K562 (cell line): ENCODE measurements around the gene ZNF8. TPM values are rescaled to one million over a fixed set of nuclear protein-coding genes. Genes with fewer than 3 reads are reported as not detected.

Source experiments
- CHD2 ChIP-seq: IDR thresholded peaks from 2 replicates; pipeline ENCODE4 v1.6.1; 2011; ENCODE audit warnings: low read depth, low read length
- FOXO4 ChIP-seq: fragments of 450-650 bp; formaldehyde crosslinking; IDR thresholded peaks from 2 replicates; pipeline ENCODE4 v1.4.0; 2020; ENCODE audit warnings: mild to moderate bottlenecking, moderate library complexity
- MYNN ChIP-seq, 2 experiments: sonication (generic); formaldehyde crosslinking in 1 of 2; IDR thresholded peaks; 2 replicates each; pipeline versions ENCODE4 v1.5.0 to v1.6.1; 2016 to 2020; ENCODE audit warnings: antibody characterized with exemption in 1 of 2, missing genetic modification reagents in 1 of 2
- POLR3G ChIP-seq: IDR thresholded peaks from 2 replicates; pipeline ENCODE4 v1.6.1; 2011; ENCODE audit not compliant: insufficient read length, insufficient replicate concordance; ENCODE audit errors: extremely low read depth
- SFPQ ChIP-seq: fragments of 200-400 bp; formaldehyde crosslinking; IDR thresholded peaks from 2 replicates; pipeline ENCODE4 v1.6.1; 2017; ENCODE audit warnings: mild to moderate bottlenecking, low read depth, low read length, moderate library complexity
- STAT5A ChIP-seq: IDR thresholded peaks from 2 replicates; pipeline ENCODE4 v1.6.1; 2012; ENCODE audit warnings: low read length, inconsistent platforms, borderline replicate concordance
- U2AF1 ChIP-seq: fragments of 200-400 bp; formaldehyde crosslinking; optimal IDR thresholded peaks from 2 replicates; pipeline ENCODE3; 2017; ENCODE audit warnings: mild to moderate bottlenecking, low read depth, low read length, moderate library complexity
- ZBTB2 ChIP-seq: fragments of 450-650 bp; IDR thresholded peaks from 2 replicates; pipeline ENCODE4 v1.6.1; 2016; ENCODE audit warnings: antibody characterized with exemption
- ZNF316 ChIP-seq: fragments of 450-650 bp; IDR thresholded peaks from 2 replicates; pipeline ENCODE4 v1.6.1; 2016
- ZNF347 ChIP-seq: fragments of 450-650 bp; formaldehyde crosslinking; IDR thresholded peaks from 2 replicates; pipeline ENCODE4 v1.4.0; 2020; ENCODE audit warnings: low read depth, mild to moderate bottlenecking, moderate library complexity
- ZNF512 ChIP-seq: IDR thresholded peaks from 2 replicates; pipeline ENCODE4 v1.6.1; 2016; ENCODE audit warnings: missing genetic modification characterization, missing compliant biosample characterization
- polyA plus RNA-seq, 8 experiments: library from polyadenylated mRNA; depleted of rRNA in 4 of 8; stranded (reverse) in 5 of 8; unstranded in 3 of 8; fragments of >200 nt; fragmentation: Nextera tagmentation in 2 of 8; fragmentation: Illumina TruSeq in 1 of 8; extraction: Ambion mirVana in 2 of 8; extraction: Trizol in 1 of 8; gene quantifications; 2 replicates each; pipeline versions ENCODE4 v1.2.1 to v1.2.3, GENCODE V29; 2011 to 2014; ENCODE audit warnings: inconsistent platforms in 1 of 8, missing spikeins in 1 of 8
- total RNA-seq, 7 experiments: library from RNA; depleted of rRNA in 6 of 7; stranded (reverse); fragments of >200 nt in 6 of 7; fragmentation: Illumina TruSeq in 2 of 7; extraction: Trizol in 2 of 7; gene quantifications; 2 replicates each; pipeline versions ENCODE4 v1.2.1 to v1.2.3, GENCODE V29; 2011 to 2021; ENCODE audit warnings: low replicate concordance in 1 of 7
- TF ChIP-seq, protein P1 (sequence below): fragments of 250-450 bp; sonication (Bioruptor Pico); IDR thresholded peaks from 2 replicates; pipeline ENCODE4 v1.4.0; 2020; ENCODE audit warnings: mild to moderate bottlenecking
- TF ChIP-seq, protein P2 (sequence below): fragments of 250-450 bp; sonication (Bioruptor Pico); IDR thresholded peaks from 2 replicates; pipeline ENCODE4 v1.5.0; 2021
- TF ChIP-seq, protein P3 (sequence below): sonication (generic); formaldehyde crosslinking; IDR thresholded peaks from 2 replicates; pipeline ENCODE4 v1.8.1; 2023; ENCODE audit warnings: mild to moderate bottlenecking, missing genetic modification reagents

Gene ZNF8
- total and polyA plus RNA-seq, 9 of the 15 experiments (the other 6 are each of a cell fraction or from before 2014, with no cell fraction given): 0.71 to 7.7 (median 4.7) TPM

DNA sequence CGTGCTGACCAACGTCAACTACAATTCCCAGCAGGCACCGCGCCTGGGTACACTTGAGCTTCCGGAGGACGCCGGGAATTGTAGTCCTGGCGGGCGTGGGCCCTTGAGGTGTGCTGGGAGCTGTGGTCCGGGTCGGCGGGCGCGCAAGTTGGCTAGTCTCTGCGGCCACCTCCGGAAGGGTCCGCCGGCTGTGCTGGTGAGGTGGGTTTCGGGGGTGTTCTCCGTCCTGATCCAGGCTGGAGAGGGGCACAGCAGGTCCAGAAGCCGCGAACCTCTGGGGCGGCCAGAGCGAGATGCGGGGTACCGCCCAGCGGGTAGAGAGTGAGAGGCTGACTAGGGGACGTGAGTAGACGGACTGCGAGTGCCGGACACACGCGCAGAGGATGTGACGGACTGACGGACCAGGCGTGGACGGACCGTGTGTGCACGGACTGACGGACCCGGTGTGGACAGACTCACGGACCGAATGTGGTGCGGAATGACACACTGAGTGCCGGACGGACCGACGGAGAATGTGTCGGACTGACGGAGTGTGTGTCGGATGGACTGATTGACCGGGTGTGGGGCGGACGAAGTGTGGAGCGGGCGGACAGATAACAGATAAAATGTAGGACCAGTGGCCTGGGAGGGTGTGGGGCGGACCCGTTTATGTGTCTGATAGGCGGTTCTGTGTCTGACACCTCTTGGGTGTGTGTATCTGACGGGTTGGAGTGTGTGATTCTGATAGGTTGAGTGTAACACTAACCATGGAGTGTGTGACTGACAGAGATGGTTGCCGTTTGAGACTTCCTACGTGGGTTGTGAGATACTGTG, 48.4 kb downstream of the ZNF8 start, which contains the start of gene ZSCAN22 (continued):
- TF ChIP-seq, protein P1, sequence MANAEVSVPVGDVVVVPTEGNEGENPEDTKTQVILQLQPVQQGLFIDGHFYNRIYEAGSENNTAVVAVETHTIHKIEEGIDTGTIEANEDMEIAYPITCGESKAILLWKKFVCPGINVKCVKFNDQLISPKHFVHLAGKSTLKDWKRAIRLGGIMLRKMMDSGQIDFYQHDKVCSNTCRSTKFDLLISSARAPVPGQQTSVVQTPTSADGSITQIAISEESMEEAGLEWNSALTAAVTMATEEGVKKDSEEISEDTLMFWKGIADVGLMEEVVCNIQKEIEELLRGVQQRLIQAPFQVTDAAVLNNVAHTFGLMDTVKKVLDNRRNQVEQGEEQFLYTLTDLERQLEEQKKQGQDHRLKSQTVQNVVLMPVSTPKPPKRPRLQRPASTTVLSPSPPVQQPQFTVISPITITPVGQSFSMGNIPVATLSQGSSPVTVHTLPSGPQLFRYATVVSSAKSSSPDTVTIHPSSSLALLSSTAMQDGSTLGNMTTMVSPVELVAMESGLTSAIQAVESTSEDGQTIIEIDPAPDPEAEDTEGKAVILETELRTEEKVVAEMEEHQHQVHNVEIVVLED: peak; percentile 89
- TF ChIP-seq ZBTB2: no peak; the same call in 1 of the 2 replicates
- no peak for TF ChIP-seq ZNF512 (tag)
- TF ChIP-seq POLR3G: no peak
- TF ChIP-seq, protein P2, sequence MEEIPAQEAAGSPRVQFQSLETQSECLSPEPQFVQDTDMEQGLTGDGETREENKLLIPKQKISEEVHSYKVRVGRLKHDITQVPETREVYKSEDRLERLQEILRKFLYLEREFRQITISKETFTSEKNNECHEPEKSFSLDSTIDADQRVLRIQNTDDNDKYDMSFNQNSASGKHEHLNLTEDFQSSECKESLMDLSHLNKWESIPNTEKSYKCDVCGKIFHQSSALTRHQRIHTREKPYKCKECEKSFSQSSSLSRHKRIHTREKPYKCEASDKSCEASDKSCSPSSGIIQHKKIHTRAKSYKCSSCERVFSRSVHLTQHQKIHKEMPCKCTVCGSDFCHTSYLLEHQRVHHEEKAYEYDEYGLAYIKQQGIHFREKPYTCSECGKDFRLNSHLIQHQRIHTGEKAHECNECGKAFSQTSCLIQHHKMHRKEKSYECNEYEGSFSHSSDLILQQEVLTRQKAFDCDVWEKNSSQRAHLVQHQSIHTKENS: no peak
- TF ChIP-seq, protein P3, sequence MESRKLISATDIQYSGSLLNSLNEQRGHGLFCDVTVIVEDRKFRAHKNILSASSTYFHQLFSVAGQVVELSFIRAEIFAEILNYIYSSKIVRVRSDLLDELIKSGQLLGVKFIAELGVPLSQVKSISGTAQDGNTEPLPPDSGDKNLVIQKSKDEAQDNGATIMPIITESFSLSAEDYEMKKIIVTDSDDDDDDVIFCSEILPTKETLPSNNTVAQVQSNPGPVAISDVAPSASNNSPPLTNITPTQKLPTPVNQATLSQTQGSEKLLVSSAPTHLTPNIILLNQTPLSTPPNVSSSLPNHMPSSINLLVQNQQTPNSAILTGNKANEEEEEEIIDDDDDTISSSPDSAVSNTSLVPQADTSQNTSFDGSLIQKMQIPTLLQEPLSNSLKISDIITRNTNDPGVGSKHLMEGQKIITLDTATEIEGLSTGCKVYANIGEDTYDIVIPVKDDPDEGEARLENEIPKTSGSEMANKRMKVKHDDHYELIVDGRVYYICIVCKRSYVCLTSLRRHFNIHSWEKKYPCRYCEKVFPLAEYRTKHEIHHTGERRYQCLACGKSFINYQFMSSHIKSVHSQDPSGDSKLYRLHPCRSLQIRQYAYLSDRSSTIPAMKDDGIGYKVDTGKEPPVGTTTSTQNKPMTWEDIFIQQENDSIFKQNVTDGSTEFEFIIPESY (CRISPR knock-in tag): peak; percentile 77
- no peak for TF ChIP-seq ZNF316
- no peak for TF ChIP-seq SFPQ
- TF ChIP-seq CHD2: no peak
- no peak for TF ChIP-seq ZNF347 (CRISPR knock-in tag)
- no peak for TF ChIP-seq FOXO4
- no peak; the same call in 1 of the 2 replicates for TF ChIP-seq STAT5A
- no peak for TF ChIP-seq U2AF1
- peak; percentile 51; the same call in 1 of the 2 replicates for TF ChIP-seq MYNN (IDR thresholded peaks at IDR 0.05)
- no peak for TF ChIP-seq MYNN (CRISPR knock-in tag; IDR thresholded peaks at IDR 0.05)
